Mesothelial cell of epicardium (in vitro differentiated cells): ENCODE data around the gene RREB1. TPM values are rescaled to one million over a fixed set of nuclear protein-coding genes. Genes with fewer than 3 reads are reported as not detected.
A peak's percentile ranks its signal among the peaks of the same experiment; 100 is the strongest.

Experiments
- DNase-seq, 2 experiments: peaks; one replicate each; pipeline ENCODE4 v3.0.0; 2021; ENCODE audit warnings: low spot score in 2 of 2; ENCODE audit not compliant: unreplicated experiment in 2 of 2
- H3K27ac Mint-ChIP-seq: 2 replicates; pipeline ENCODE4 v1.8.0; 2021; ENCODE audit warnings: mixed read lengths
- H3K27me3 Mint-ChIP-seq: 2 replicates; pipeline ENCODE4 v1.8.0; 2021; ENCODE audit warnings: low read depth, mixed read lengths
- H3K36me3 Mint-ChIP-seq: 2 replicates; pipeline ENCODE4 v1.8.0; 2021; ENCODE audit warnings: mixed read lengths
- H3K4me1 Mint-ChIP-seq: 2 replicates; pipeline ENCODE4 v1.8.0; 2021; ENCODE audit warnings: mixed read lengths
- H3K4me3 Mint-ChIP-seq: 2 replicates; pipeline ENCODE4 v1.8.0; 2021; ENCODE audit warnings: mild to moderate bottlenecking, moderate library complexity, mixed read lengths
- H3K9me3 Mint-ChIP-seq: 2 replicates; pipeline ENCODE4 v1.8.0; 2021; ENCODE audit warnings: mixed read lengths
- total RNA-seq: library from RNA; stranded (reverse); gene quantifications from 3 replicates; pipeline ENCODE4 v1.2.1, GENCODE V29; 2021
- TF ChIP-seq, protein P1 (sequence below): fragments of 200-600 bp; sonication (generic); IDR thresholded peaks from one replicate; pipeline ENCODE4 v1.5.0; 2021; ENCODE audit warnings: antibody characterized with exemption; ENCODE audit not compliant: unreplicated experiment

RREB1 gene
- total RNA-seq, 1 donor from 2014 or later = 55.4 TPM

DNA sequence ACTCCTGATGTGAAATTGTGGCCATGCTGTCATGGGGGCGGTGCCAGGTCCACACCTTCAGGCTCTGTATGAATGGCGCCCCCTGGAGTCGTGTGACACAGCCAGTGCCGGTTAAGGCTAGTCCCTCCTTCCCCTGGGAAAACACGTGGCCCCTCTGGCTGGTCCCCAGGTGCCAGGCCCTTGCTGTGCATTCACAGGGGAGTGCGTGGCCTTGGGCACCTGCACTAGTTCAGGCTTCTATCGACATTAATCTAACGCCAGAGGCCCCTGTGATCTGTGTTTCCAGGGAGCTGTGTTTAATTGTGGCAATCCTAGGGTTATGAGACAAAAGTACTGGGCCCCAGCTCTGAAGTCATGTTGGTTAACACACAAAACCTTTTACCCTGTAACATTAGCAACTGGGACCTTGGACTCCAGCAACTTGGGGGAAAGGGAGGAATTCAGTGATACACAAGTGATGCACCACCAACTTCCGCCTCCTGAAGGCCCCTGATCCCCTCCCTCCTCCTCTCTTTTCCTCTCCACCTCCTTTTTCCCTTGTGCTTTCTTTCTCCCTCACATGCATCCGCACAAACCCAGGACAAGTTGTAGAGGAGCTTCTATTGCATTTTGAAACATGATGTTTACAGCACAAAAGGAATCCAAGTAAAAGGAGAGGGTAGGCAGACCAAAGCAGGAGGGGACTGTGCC lies 131.3 kb downstream of the RREB1 start:
- Mint-ChIP-seq H3K36me3 (peaks cover 17% of the 10 kb centered on the region), H3K9me3 (no peaks in the 10 kb centered on the region), H3K27ac (peak overlapping the region; percentile 37), H3K4me3 (no peak overlapping the region), H3K27me3 (no peaks in the 10 kb centered on the region), H3K4me1 (peaks cover 31% of the 10 kb centered on the region)
- TF ChIP-seq, protein P1, sequence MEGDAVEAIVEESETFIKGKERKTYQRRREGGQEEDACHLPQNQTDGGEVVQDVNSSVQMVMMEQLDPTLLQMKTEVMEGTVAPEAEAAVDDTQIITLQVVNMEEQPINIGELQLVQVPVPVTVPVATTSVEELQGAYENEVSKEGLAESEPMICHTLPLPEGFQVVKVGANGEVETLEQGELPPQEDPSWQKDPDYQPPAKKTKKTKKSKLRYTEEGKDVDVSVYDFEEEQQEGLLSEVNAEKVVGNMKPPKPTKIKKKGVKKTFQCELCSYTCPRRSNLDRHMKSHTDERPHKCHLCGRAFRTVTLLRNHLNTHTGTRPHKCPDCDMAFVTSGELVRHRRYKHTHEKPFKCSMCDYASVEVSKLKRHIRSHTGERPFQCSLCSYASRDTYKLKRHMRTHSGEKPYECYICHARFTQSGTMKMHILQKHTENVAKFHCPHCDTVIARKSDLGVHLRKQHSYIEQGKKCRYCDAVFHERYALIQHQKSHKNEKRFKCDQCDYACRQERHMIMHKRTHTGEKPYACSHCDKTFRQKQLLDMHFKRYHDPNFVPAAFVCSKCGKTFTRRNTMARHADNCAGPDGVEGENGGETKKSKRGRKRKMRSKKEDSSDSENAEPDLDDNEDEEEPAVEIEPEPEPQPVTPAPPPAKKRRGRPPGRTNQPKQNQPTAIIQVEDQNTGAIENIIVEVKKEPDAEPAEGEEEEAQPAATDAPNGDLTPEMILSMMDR = peak; percentile 52
- DNase-seq = peak; percentile 57 to 76

DNA sequence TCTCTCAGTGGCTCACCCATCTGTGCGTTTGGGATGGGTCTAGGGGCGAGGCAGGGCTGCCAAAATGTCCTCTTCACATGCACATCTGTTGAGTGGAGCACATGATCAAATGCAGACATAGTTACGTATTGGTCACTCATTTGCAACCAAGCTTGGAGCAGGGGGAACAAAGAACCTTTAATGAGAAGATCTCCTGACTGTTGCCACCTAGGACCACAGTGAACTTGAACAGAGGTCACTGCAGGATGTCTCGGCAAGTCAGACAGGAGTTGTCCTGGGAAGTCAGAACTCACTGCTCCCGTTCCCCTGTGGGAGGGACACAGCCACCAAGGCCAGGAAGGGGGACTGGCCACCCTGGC lies 131.8 kb downstream of the RREB1 start:
- Mint-ChIP-seq H3K27me3 (no peaks in the 10 kb centered on the region), H3K36me3 (peaks cover 15% of the 10 kb centered on the region), H3K9me3 (no peaks in the 10 kb centered on the region), H3K4me3 (no peak overlapping the region), H3K27ac (no peak overlapping the region), H3K4me1 (peaks cover 31% of the 10 kb centered on the region)
- no peak for DNase-seq
- TF ChIP-seq, protein P1 = no peak

DNA sequence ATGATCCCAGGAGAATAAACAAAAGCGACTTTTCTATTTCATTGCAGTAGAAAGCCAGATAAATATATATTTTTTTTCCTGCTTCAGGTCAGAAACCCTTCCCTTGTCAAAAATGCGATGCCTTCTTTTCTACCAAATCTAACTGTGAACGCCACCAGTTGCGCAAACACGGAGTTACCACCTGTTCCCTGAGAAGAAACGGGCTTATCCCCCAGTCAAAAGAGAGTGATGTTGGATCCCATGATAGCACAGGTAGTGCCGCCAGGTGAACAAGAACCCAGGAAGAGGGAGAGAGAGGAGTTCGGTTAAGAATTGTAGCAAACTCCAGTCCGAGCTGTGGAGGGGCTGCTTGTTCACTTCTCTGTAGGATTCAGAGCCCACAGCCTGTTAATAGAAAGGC lies 132.6 kb downstream of the RREB1 start:
- Mint-ChIP-seq H3K27me3 (no peaks in the 10 kb centered on the region), H3K4me3 (no peak overlapping the region)
- no peak for DNase-seq

DNA sequence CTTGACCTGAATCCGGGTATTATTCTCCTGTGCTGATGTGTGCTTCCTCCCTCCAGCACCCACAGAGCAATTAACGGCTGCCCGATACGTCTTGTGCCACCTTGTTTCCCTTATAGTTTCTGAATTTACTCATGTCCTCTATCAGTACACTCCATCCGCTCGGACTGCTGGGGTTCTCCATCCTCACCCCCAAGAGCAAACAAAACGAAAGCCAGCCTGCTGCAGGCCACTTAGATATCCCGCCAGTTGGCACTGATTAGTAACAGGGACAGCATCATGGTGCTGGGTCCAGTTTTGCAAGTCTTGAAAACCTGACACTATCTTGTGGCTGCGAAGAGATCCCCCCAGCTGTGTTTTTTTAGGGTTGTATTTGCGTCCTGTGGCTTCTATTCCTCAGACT lies 133.4 kb downstream of the RREB1 start:
- no peaks in the 10 kb centered on the region for H3K9me3 Mint-ChIP-seq
- TF ChIP-seq, protein P1 = no peak
- DNase-seq = no peak
- peaks cover 31% of the 10 kb centered on the region for H3K4me1 Mint-ChIP-seq
- H3K27me3 Mint-ChIP-seq = no peaks in the 10 kb centered on the region
- H3K27ac Mint-ChIP-seq = no peak overlapping the region
- no peak overlapping the region for H3K4me3 Mint-ChIP-seq
- peaks cover 9% of the 10 kb centered on the region for H3K36me3 Mint-ChIP-seq

More for the DNA sequence above, 132.6 kb downstream of the RREB1 start:
- no peaks in the 10 kb centered on the region for H3K9me3 Mint-ChIP-seq
- H3K27ac Mint-ChIP-seq = peak overlapping the region; percentile 50
- H3K4me1 Mint-ChIP-seq = peaks cover 31% of the 10 kb centered on the region
- peaks cover 10% of the 10 kb centered on the region for H3K36me3 Mint-ChIP-seq
- TF ChIP-seq, protein P1 = no peak

DNA sequence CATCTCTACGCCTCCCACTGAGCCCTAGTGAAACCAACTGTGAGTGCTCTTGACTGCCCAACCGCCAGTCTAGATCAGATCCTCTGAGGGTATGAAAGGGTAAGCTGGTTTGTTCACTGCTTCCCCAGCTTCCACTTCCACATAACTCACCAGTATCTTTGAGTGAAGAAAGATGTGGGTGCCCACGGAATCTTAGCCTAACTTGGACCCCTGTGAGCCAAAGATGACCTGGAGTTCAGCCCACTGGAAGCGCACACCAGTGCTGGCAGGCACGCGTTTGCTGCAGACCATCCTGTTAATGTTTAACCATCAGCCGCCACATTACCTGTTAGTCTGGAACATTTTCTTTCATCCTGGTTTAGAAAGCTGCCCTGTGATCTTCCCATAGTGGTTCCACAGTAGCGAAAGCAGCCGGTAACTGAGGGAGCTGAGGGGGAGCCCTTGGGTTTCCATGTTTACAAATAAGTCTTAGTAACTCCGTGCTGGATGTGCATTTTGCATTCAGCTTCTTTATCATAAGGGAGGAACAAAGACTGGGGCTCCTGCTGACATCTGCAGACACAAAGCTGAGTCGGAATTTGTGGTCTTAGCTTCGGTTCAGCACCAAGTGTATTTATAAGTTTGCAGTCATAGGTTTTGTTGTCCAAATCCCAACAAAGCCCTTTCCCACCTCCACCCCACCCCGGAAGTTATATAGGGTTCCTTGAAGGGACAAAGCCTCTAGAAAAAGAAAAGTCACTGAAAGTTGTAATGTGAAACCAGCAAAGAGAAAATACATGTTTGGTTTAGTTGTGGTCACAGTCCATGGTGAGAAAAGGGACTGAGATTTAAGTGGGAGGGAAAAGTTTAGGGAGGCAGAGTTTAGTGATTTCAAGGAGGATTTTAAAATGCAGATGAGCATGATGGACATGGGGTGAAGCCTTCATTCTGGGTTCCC lies 134.2 kb downstream of the RREB1 start:
- no peak for DNase-seq
- Mint-ChIP-seq H3K4me1 (peaks cover 26% of the 10 kb centered on the region), H3K36me3 (peaks cover 9% of the 10 kb centered on the region), H3K9me3 (no peaks in the 10 kb centered on the region), H3K27me3 (no peaks in the 10 kb centered on the region), H3K27ac (peak overlapping the region; percentile 77), H3K4me3 (no peak overlapping the region)
- TF ChIP-seq, protein P1 = no peak
